PC-9 (cell line): ENCODE results near the gene MYH14. TPM values are rescaled to one million over a fixed set of nuclear protein-coding genes. Genes with fewer than 3 reads are reported as not detected.
"Not testable (repeated sequence)": the region's sequence is repeated elsewhere in the genome, so short reads cannot be mapped to it uniquely, and the experiment has no call there.

Experiments used
- BruUV-seq: library from RNA; stranded (reverse); fragments of 400-500 nt; replicated peaks from 2 replicates; lab custom pipeline; 2021; lab: Mats Ljungman, UMichigan
- CTCF ChIA-PET: fragments of 300-600 bp; sonication (Branson Sonifier 250); formaldehyde crosslinking; loops from one replicate; lab custom pipeline; 2022; ENCODE audit warnings: antibody characterized with exemption; lab: Charles Lee
- POLR2A ChIA-PET: fragments of 300-600 bp; sonication (Branson Sonifier 250); formaldehyde crosslinking; loops from one replicate; lab custom pipeline; 2022; ENCODE audit warnings: antibody characterized with exemption; ENCODE audit not compliant: unreplicated experiment; lab: Charles Lee
- DNase-seq, 2 experiments: peaks; one replicate each; pipeline versions ENCODE4 v3.0.0 to v3.0.0-alpha.2; 2015 to 2022; ENCODE audit warnings: mixed read lengths in 1 of 2
- H2AFZ ChIP-seq: fragments of 200-600 bp; sonication (generic); 2 replicates; pipeline ENCODE4 v1.8.1; 2017; ENCODE audit warnings: antibody characterized with exemption
- H3F3A ChIP-seq: fragments of 200-600 bp; sonication (generic); 2 replicates; pipeline ENCODE4 v1.8.1; 2017; ENCODE audit warnings: antibody characterized with exemption, mild to moderate bottlenecking, low read depth; ENCODE audit not compliant: insufficient read depth
- H3K27ac ChIP-seq: fragments of 200-600 bp; sonication (generic); 2 replicates; pipeline ENCODE4 v1.6.1; 2016; ENCODE audit warnings: mixed run types
- H3K27me3 ChIP-seq: fragments of 200-600 bp; sonication (generic); 2 replicates; pipeline ENCODE4 v1.6.1; 2016; ENCODE audit warnings: low read depth, mixed run types; ENCODE audit not compliant: insufficient read depth
- H3K36me3 ChIP-seq: fragments of 200-600 bp; sonication (generic); 2 replicates; pipeline ENCODE4 v1.6.1; 2016; ENCODE audit warnings: low read depth, mixed run types
- H3K4me1 ChIP-seq: fragments of 200-600 bp; sonication (generic); replicated peaks from 2 replicates; pipeline ENCODE4 v1.6.1; 2016; ENCODE audit warnings: mixed run types; ENCODE audit not compliant: insufficient read depth
- H3K4me2 ChIP-seq: fragments of 200-600 bp; sonication (generic); 2 replicates; pipeline ENCODE4 v1.6.1; 2017; ENCODE audit warnings: mixed run types
- H3K4me3 ChIP-seq: fragments of 200-600 bp; sonication (generic); 2 replicates; pipeline ENCODE4 v1.6.1; 2016; ENCODE audit warnings: mixed run types
- H3K79me2 ChIP-seq: fragments of 200-600 bp; sonication (generic); 2 replicates; pipeline ENCODE4 v1.6.1; 2017; ENCODE audit warnings: low read depth, mixed run types
- H3K9me2 ChIP-seq: fragments of 200-600 bp; sonication (generic); 2 replicates; pipeline ENCODE4 v1.8.1; 2017; ENCODE audit warnings: mild to moderate bottlenecking; ENCODE audit not compliant: insufficient read depth
- H3K9me3 ChIP-seq: fragments of 200-600 bp; sonication (generic); 2 replicates; pipeline ENCODE4 v1.8.1; 2016; ENCODE audit warnings: low read depth; ENCODE audit not compliant: insufficient read depth
- H4K20me1 ChIP-seq: fragments of 200-600 bp; sonication (generic); 2 replicates; pipeline ENCODE4 v1.8.1; 2017; ENCODE audit not compliant: insufficient read depth
- CTCF ChIP-seq: fragments of 200-600 bp; sonication (generic); conservative IDR thresholded peaks from 2 replicates; pipeline ENCODE4 v1.6.1; 2017; ENCODE audit warnings: mixed run types, antibody characterized with exemption, mild to moderate bottlenecking, moderate library complexity
- EZH2 ChIP-seq: fragments of 200-600 bp; sonication (generic); IDR thresholded peaks from 2 replicates; pipeline ENCODE4 v1.8.0; 2017; ENCODE audit warnings: antibody characterized with exemption, low read depth
- intact Hi-C: fragments of 100-400 bp; cut with micrococcal nuclease; formaldehyde crosslinking; loops from one replicate; pipeline ENCODE4 v1.10.0; 2022; ENCODE audit not compliant: unreplicated experiment
- total RNA-seq: library from RNA; stranded (reverse); gene quantifications from 2 replicates; pipeline ENCODE4 v1.2.3, GENCODE V29; 2021

The MYH14 gene
- total RNA-seq, 1 experiment from 2014 or later: 115 TPM

GRCh38 chr19:50340331-50340730 lies 136.9 kb downstream of the MYH14 start:
- intact Hi-C loops: no loop called here
- ChIA-PET POLR2A (no interaction called here), CTCF (no interaction called here)
- Histone ChIP-seq H3K4me3 (no peak overlapping the region), H3F3A (no peaks in the 10 kb centered on the region), H2AFZ (no peak overlapping the region), H3K9me3 (no peaks in the 10 kb centered on the region), H3K9me2 (no peaks in the 10 kb centered on the region), H3K27ac (no peak overlapping the region), H3K4me2 (no peak overlapping the region), H4K20me1 (no peaks in the 10 kb centered on the region), H3K79me2 (no peaks in the 10 kb centered on the region), H3K27me3 (peaks cover 10% of the 10 kb centered on the region; the same call in 1 of the 2 replicates), H3K36me3 (no peaks in the 10 kb centered on the region), H3K4me1 (no peaks in the 10 kb centered on the region)
- no TSS peak for BruUV-seq
- no peak for DNase-seq
- no peak for TF ChIP-seq EZH2
- TF ChIP-seq CTCF: no peak

GRCh38 chr19:50341091-50341564 lies 137.7 kb downstream of the MYH14 start:
- Histone ChIP-seq H3K79me2 (no peaks in the 10 kb centered on the region), H2AFZ (no peak overlapping the region), H3K27me3 (peaks cover 10% of the 10 kb centered on the region; the same call in 1 of the 2 replicates), H3K4me3 (no peak overlapping the region), H3K27ac (no peak overlapping the region), H3K9me3 (no peaks in the 10 kb centered on the region), H3K4me1 (no peaks in the 10 kb centered on the region), H3K9me2 (no peaks in the 10 kb centered on the region), H4K20me1 (no peaks in the 10 kb centered on the region), H3K4me2 (no peak overlapping the region), H3K36me3 (no peaks in the 10 kb centered on the region), H3F3A (no peaks in the 10 kb centered on the region)
- BruUV-seq: no TSS peak
- ChIA-PET CTCF (no interaction called here), POLR2A (interaction anchor here (0.6 kb wide), 1 partner anchor 774 kb away, joined by 3 read pairs; no protein-coding TSS in a partner anchor)
- intact Hi-C loops: no loop called here
- DNase-seq: no peak
- TF ChIP-seq EZH2 (no peak), CTCF (no peak)

- TF ChIP-seq EZH2 (no peak), CTCF (no peak)
- BruUV-seq: no TSS peak
- Histone ChIP-seq H3K27me3 (peaks cover 5% of the 10 kb centered on the region; the same call in 1 of the 2 replicates), H2AFZ (no peak overlapping the region), H3K79me2 (no peaks in the 10 kb centered on the region), H3K4me3 (no peak overlapping the region), H3K36me3 (no peaks in the 10 kb centered on the region), H3K4me1 (no peaks in the 10 kb centered on the region), H3K9me2 (no peaks in the 10 kb centered on the region), H4K20me1 (no peaks in the 10 kb centered on the region), H3F3A (no peaks in the 10 kb centered on the region), H3K4me2 (no peak overlapping the region), H3K27ac (no peak overlapping the region), H3K9me3 (no peaks in the 10 kb centered on the region)
- ChIA-PET POLR2A (interaction anchor here (0.6 kb wide), 1 partner anchor 19 kb away, joined by 8 read pairs; no protein-coding TSS in a partner anchor), CTCF (no interaction called here)
- DNase-seq: no peak
- intact Hi-C loops: no loop called here
These were observed 141.4 kb downstream of the MYH14 start for GRCh38 chr19:50344661-50345318.

GRCh38 chr19:50347089-50347581 lies 143.7 kb downstream of the MYH14 start:
- H3K27me3 ChIP-seq, H3K9me2 ChIP-seq, H3K4me1 ChIP-seq, H3K27ac ChIP-seq, H4K20me1 ChIP-seq, H3F3A ChIP-seq, POLR2A ChIA-PET, H3K4me3 ChIP-seq, intact Hi-C loops, H3K9me3 ChIP-seq, H3K79me2 ChIP-seq, BruUV-seq, DNase-seq, CTCF ChIA-PET, H3K36me3 ChIP-seq, H2AFZ ChIP-seq, H3K4me2 ChIP-seq: not testable (repeated sequence)
